Measurements from ENCODE around the gene CLDN34.

Gene CLDN34

GRCh38 chrX:10014462-10015354 is 47.5 kb downstream of the CLDN34 start:
- Histone ChIP-seq H3K9me3 (no peaks in the 10 kb centered on the region), H3K4me3 (ENCODE audit: low read depth, low read length) (no peak overlapping the region), H3K27me3 (peaks cover 13% of the 10 kb centered on the region), H3K4me1 (no peaks in the 10 kb centered on the region), H3K36me3 (no peaks in the 10 kb centered on the region)
- DNase-seq, result peak; percentile 73
- no peak for TF ChIP-seq CTCF (IDR thresholded peaks at IDR 0.05; ENCODE audit: low read depth, low read length)

- Histone ChIP-seq H3K4me1 (no peaks in the 10 kb centered on the region), H3K27me3 (peaks cover 13% of the 10 kb centered on the region), H3K9me3 (no peaks in the 10 kb centered on the region), H3K4me3 (ENCODE audit: low read depth, low read length) (no peak overlapping the region), H3K36me3 (no peaks in the 10 kb centered on the region)
- no peak for DNase-seq
- TF ChIP-seq CTCF (IDR thresholded peaks at IDR 0.05; ENCODE audit: low read depth, low read length), result no peak
Measured at GRCh38 chrX:10015355-10015722, 48.2 kb downstream of the CLDN34 start.

DNA sequence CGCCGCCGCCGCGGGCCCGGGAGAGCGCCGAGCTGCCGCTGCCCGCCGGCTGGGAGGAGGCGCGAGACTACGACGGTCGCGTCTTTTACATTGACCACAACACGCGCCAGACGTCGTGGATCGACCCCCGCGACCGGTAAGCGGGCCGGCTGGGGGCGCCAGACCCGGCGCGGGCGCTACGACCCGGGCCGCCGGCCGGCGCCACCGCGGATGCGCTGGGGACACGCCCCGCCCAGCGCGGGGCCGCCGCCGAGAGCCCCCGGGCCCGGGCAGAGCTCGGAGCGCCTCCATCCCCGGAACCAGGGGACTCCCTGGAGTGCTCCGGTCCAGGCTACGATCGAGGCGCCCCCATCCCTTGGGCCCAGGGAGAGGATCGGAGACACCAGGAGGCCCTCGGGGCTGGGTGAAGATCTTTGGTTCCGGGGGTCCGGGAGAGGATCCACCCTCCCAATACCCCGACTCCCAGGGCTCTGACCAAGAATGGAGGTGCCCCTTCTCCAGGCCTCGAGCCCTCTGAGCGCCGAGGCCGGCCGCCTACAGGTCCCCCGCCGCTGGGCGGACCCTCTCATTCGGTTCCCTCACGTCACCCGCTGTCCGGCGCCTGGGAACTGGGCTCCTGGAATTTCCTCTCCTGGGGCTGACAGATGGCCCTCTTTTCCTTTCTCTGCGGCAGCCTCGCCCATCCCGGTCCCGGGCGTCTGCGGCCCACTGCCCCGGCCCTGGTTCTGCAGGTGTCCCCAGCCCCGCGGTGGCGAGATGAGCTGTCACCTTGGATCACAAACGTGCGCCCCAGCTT is 48.8 kb downstream of the CLDN34 start:
- Histone ChIP-seq H3K4me3 (ENCODE audit: low read depth, low read length) (no peak overlapping the region), H3K27me3 (peaks cover 13% of the 10 kb centered on the region), H3K36me3 (no peaks in the 10 kb centered on the region), H3K9me3 (no peaks in the 10 kb centered on the region), H3K4me1 (no peaks in the 10 kb centered on the region)
- no peak for DNase-seq
- TF ChIP-seq CTCF (IDR thresholded peaks at IDR 0.05; ENCODE audit: low read depth, low read length), result no peak

GRCh38 chrX:10016519-10017132 is 49.5 kb downstream of the CLDN34 start:
- TF ChIP-seq CTCF (IDR thresholded peaks at IDR 0.05; ENCODE audit: low read depth, low read length), result no peak
- no peak overlapping the region for H3K4me3 ChIP-seq (ENCODE audit: low read depth, low read length)
- H3K36me3 ChIP-seq, result no peaks in the 10 kb centered on the region
- DNase-seq, result no peak
- H3K9me3 ChIP-seq, result no peaks in the 10 kb centered on the region
- peaks cover 13% of the 10 kb centered on the region for H3K27me3 ChIP-seq
- H3K4me1 ChIP-seq, result no peaks in the 10 kb centered on the region

- DNase-seq, result no peak
- Histone ChIP-seq H3K36me3 (no peaks in the 10 kb centered on the region), H3K4me1 (no peaks in the 10 kb centered on the region), H3K4me3 (ENCODE audit: low read depth, low read length) (no peak overlapping the region), H3K9me3 (no peaks in the 10 kb centered on the region), H3K27me3 (peaks cover 13% of the 10 kb centered on the region)
- no peak for TF ChIP-seq CTCF (IDR thresholded peaks at IDR 0.05; ENCODE audit: low read depth, low read length)
Measured at GRCh38 chrX:10017872-10018271, 50.7 kb downstream of the CLDN34 start.

All from BE2C (cell line).